Psoas muscle (tissue), 8 donors: ENCODE results near the gene PNN. TPM values are rescaled to one million over a fixed set of nuclear protein-coding genes. Genes with fewer than 3 reads are reported as not detected.
A peak's percentile ranks its signal among the peaks of the same experiment; 100 is the strongest.
"Not testable (repeated sequence)": the region's sequence is repeated elsewhere in the genome, so short reads cannot be mapped to it uniquely, and the experiment has no call there.

Experiments used
- ATAC-seq, 4 donors: fragments of 200-7000 bp; cut with Tn5 transposase; one replicate each; pipeline ENCODE4 v1.9.1; 2020; ENCODE audit warnings: moderate library complexity in 3 of 4, mild to moderate bottlenecking in 2 of 4
- DNase-seq, 2 donors: peaks; one replicate each; pipeline ENCODE4 v3.0.0-alpha.2; 2020
- H3K27ac ChIP-seq: fragments of 200-600 bp; one replicate; pipeline ENCODE4 v1.8.0; 2022
- H3K27me3 ChIP-seq, 3 donors: fragments of 200-600 bp in 1 of 3; one replicate each; pipeline versions ENCODE4 v1.6.1 to v1.8.0; 2013 to 2022; ENCODE audit warnings: low read length in 2 of 3, mild to moderate bottlenecking in 2 of 3, moderate library complexity in 1 of 3; ENCODE audit not compliant: insufficient read depth in 3 of 3
- H3K36me3 ChIP-seq, 2 donors: fragments of 200-600 bp in 1 of 2; one replicate each; pipeline versions ENCODE4 v1.6.1 to v1.8.0; 2013 to 2022; ENCODE audit warnings: low read depth in 1 of 2, mild to moderate bottlenecking in 1 of 2, moderate library complexity in 1 of 2; ENCODE audit not compliant: insufficient read depth in 1 of 2
- H3K4me1 ChIP-seq: fragments of 200-600 bp; one replicate; pipeline ENCODE4 v1.8.0; 2022
- H3K4me3 ChIP-seq: fragments of 200-600 bp; one replicate; pipeline ENCODE4 v1.8.0; 2022; ENCODE audit warnings: mild to moderate bottlenecking
- H3K9me3 ChIP-seq: fragments of 200-600 bp; one replicate; pipeline ENCODE4 v1.8.0; 2022
- CTCF ChIP-seq: fragments of 200-600 bp; IDR thresholded peaks from one replicate; pipeline ENCODE4 v1.8.0; 2022; ENCODE audit warnings: antibody characterized with exemption
- WGBS, 3 donors: extraction: QIAGEN DNeasy Blood & Tissue Kit; methylation state at CpG; one replicate each; pipeline versions ENCODE4 v1.1.6 to v1.1.7; 2013; 5-methylcytosine and 5-hydroxymethylcytosine counted together
- intact Hi-C, 2 donors: fragments of 100-400 bp; cut with DNase I; formaldehyde crosslinking; loops; one replicate each; pipeline versions ENCODE4 v1.11.0 to v1.14.2; 2022
- long read RNA-seq, 2 donors: library from polyadenylated mRNA; unstranded; transcript quantifications; one replicate each; pipeline ENCODE4 v2.0.0, GENCODE V29; 2021
- polyA plus RNA-seq, 3 donors: library from polyadenylated mRNA; stranded (reverse); fragments of 200-250 nt; gene quantifications; one replicate each; pipeline ENCODE4 v1.2.3, GENCODE V29; 2013
- total RNA-seq, 4 donors: library from RNA; stranded (reverse); fragmentation: NEBNext Ultra II Directional in 2 of 4; extraction: Animal tissue kit (Norgen Biotek cat#: 25700) in 2 of 4; gene quantifications; one replicate each; pipeline versions ENCODE4 v1.2.1 to v1.2.4, GENCODE V29; 2021 to 2023
- donor health status: healthy with polysubstance abuse.
- donor health status: DM: no; HTN: no; CAD: no; lungs with moderate emphysema.
- donor health status: Bipolar disorder and iron deficiency.
- donor health status: healthy.
- donor health status: DM: yes; HTN: yes; CAD: no.
- donor health status: DM: no; HTN: no; CAD: no.
- donor health status: DM: no; HTN: no; CAD: no.
- donor health status: DM: yes; HTN: yes; CAD: no.

PNN gene
- total RNA-seq (10 to 100 TPM; 20.1 to 29.5 (median 26.4) TPM), polyA plus RNA-seq (10 to 100 TPM; 17.0 to 33.1 (median 27.6) TPM)
- long read RNA-seq, donor 1, partial matches to known transcripts, result 0 of 4 reads
- long read RNA-seq, donor 1, other reads (novel, unspliced or antisense), result 0 of 4 reads
- long read RNA-seq, donor 2, transcript PNN-201 (9 exons, 3,576 nt), result major isoform, 25 of 29 reads
- long read RNA-seq, donor 2, partial matches to known transcripts, result 1 of 29 reads
- long read RNA-seq, donor 2, other reads (novel, unspliced or antisense), result 3 of 29 reads

- peak within 1 kb of the TSS; percentile 94 for H3K27ac ChIP-seq
- H3K4me3 ChIP-seq, result peak within 1 kb of the TSS; percentile 90
- H3K9me3 ChIP-seq, result no peaks in the 10 kb centered on the region
- WGBS, 3 donors, result 4 to 5% (median 5%) methylated on average over 56 of the region's 56 CpGs
- no peaks in the 10 kb centered on the region for H3K27me3 ChIP-seq
- H3K36me3 ChIP-seq, result peaks cover 10 to 39% of the 10 kb centered on the region in 2 donors
- peaks cover 11% of the 10 kb centered on the region for H3K4me1 ChIP-seq
- intact Hi-C loops, result loop anchor here (2.0 to 5.0 kb wide), 3 partner anchors 92 to 257 kb away; partner anchors contain the start of gene FBXO33 (in 2 of the 2)
- ATAC-seq, result peak; percentile 93 to 97 (median 96)
- peak; percentile 96 to 98 for DNase-seq
- TF ChIP-seq CTCF, result no peak
These were observed at the start of gene PNN for GRCh38 chr14:39174560-39175444. Gene PNN (plus strand): TSS chr14:39175254. CDS start chr14:39175280, 26 bp downstream.

- H3K27ac ChIP-seq, ATAC-seq, H3K27me3 ChIP-seq, H3K4me1 ChIP-seq, DNase-seq, intact Hi-C loops, H3K4me3 ChIP-seq, H3K9me3 ChIP-seq: not testable (repeated sequence)
- 96 to 98% (median 96%) methylated on average over 8 of the region's 8 CpGs for WGBS, 3 donors
- peaks cover 0 to 75% of the 10 kb centered on the region in 2 donors for H3K36me3 ChIP-seq
These were observed 37.2 kb upstream of the PNN start for GRCh38 chr14:39137835-39138234.

GRCh38 chr14:39138440-39138839 is 36.6 kb upstream of the PNN start:
- ATAC-seq, result no peak
- Histone ChIP-seq H3K36me3 (peaks cover 0 to 72% of the 10 kb centered on the region in 2 donors), H3K27ac (no peak overlapping the region), H3K4me1 (no peaks in the 10 kb centered on the region), H3K4me3 (no peak overlapping the region), H3K9me3 (no peaks in the 10 kb centered on the region), H3K27me3 (no peaks in the 10 kb centered on the region)
- WGBS, 3 donors, result 92 to 100% (median 94%) methylated on average over 1 of the region's 1 CpG
- intact Hi-C loops, result no loop called here
- TF ChIP-seq CTCF, result no peak
- no peak for DNase-seq

- ATAC-seq (no peak), DNase-seq (no peak)
- H3K4me3 ChIP-seq, result no peak overlapping the region
- no peaks in the 10 kb centered on the region for H3K9me3 ChIP-seq
- 88 to 99% (median 95%) methylated on average over 3 of the region's 3 CpGs for WGBS, 3 donors
- H3K4me1 ChIP-seq, result no peaks in the 10 kb centered on the region
- H3K27ac ChIP-seq, result no peak overlapping the region
- no peak for TF ChIP-seq CTCF
- intact Hi-C loops, result no loop called here
- H3K36me3 ChIP-seq, result peaks cover 0 to 54% of the 10 kb centered on the region in 2 donors
- H3K27me3 ChIP-seq, result no peaks in the 10 kb centered on the region
These were observed 34.9 kb upstream of the PNN start for GRCh38 chr14:39140170-39140569.

- ATAC-seq, H3K27me3 ChIP-seq, H3K4me1 ChIP-seq, intact Hi-C loops, H3K27ac ChIP-seq, H3K9me3 ChIP-seq, H3K4me3 ChIP-seq, DNase-seq: not testable (repeated sequence)
- H3K36me3 ChIP-seq, result peaks cover 0 to 46% of the 10 kb centered on the region in 2 donors
- WGBS, 3 donors, result 94 to 100% (median 94%) methylated on average over 1 of the region's 1 CpG
These were observed 33.4 kb upstream of the PNN start for GRCh38 chr14:39141623-39142022.

GRCh38 chr14:39143226-39143625 is 31.8 kb upstream of the PNN start:
- H3K9me3 ChIP-seq, H3K27me3 ChIP-seq, H3K4me3 ChIP-seq, intact Hi-C loops, ATAC-seq, H3K4me1 ChIP-seq, DNase-seq, H3K27ac ChIP-seq: not testable (repeated sequence)
- WGBS, 3 donors, result 67 to 86% (median 71%) methylated on average over 2 of the region's 2 CpGs
- H3K36me3 ChIP-seq, result peaks cover 0 to 46% of the 10 kb centered on the region in 2 donors
